ENCODE data around the gene ATP6V0C.

GRCh38 chr16:2476345-2476720, 37.4 kb upstream of the ATP6V0C start:
- TF ChIP-seq CTCF (conservative IDR thresholded peaks at IDR 0.05; ENCODE audit: low read depth, low read length) (no peak), EZH2phosphoT487 (IDR thresholded peaks at IDR 0.05; ENCODE audit: borderline replicate concordance, low read length) (no peak)

Data from PC-3 (cell line).